ENCODE results near the gene PCDH9. TPM values are rescaled to one million over a fixed set of nuclear protein-coding genes. Genes with fewer than 3 reads are reported as not detected.

The PCDH9 gene
- polyA plus RNA-seq, 1 donor: 2.1 TPM

- no peak for DNase-seq (ENCODE audit: low read depth)
Observed at GRCh38 chr13:66971004-66971403, 259.1 kb downstream of the PCDH9 start.

GRCh38 chr13:66969291-66969690 is 260.8 kb downstream of the PCDH9 start:
- DNase-seq (ENCODE audit: low read depth): no peak

- no peak for DNase-seq (ENCODE audit: low read depth)
Observed at GRCh38 chr13:66967811-66968597, 262.1 kb downstream of the PCDH9 start.

GRCh38 chr13:66965181-66965580 is 265.0 kb downstream of the PCDH9 start:
- no peak for DNase-seq (ENCODE audit: low read depth)

GRCh38 chr13:66962953-66963352 is 267.2 kb downstream of the PCDH9 start:
- no peak for DNase-seq (ENCODE audit: low read depth)

GRCh38 chr13:66958611-66959010 is 271.5 kb downstream of the PCDH9 start:
- DNase-seq (ENCODE audit: low read depth): no peak

- DNase-seq (ENCODE audit: low read depth): no peak
Observed at GRCh38 chr13:66952507-66952906, 277.6 kb downstream of the PCDH9 start.

- DNase-seq (ENCODE audit: low read depth): no peak
Observed at GRCh38 chr13:66951426-66951825, 278.7 kb downstream of the PCDH9 start.

- DNase-seq (ENCODE audit: low read depth): no peak
Observed at GRCh38 chr13:66950666-66951065, 279.5 kb downstream of the PCDH9 start.

GRCh38 chr13:66948910-66949309 is 281.2 kb downstream of the PCDH9 start:
- DNase-seq (ENCODE audit: low read depth): no peak

GRCh38 chr13:66943530-66943929 is 286.6 kb downstream of the PCDH9 start:
- no peak for DNase-seq (ENCODE audit: low read depth)

GRCh38 chr13:66940113-66940512 is 290.0 kb downstream of the PCDH9 start:
- no peak for DNase-seq (ENCODE audit: low read depth)

GRCh38 chr13:66937423-66937822 is 292.7 kb downstream of the PCDH9 start:
- no peak for DNase-seq (ENCODE audit: low read depth)

- no peak for DNase-seq (ENCODE audit: low read depth)
Observed at GRCh38 chr13:66933994-66934393, 296.1 kb downstream of the PCDH9 start.

- no peak for DNase-seq (ENCODE audit: low read depth)
Observed at GRCh38 chr13:66933527-66933926, 296.6 kb downstream of the PCDH9 start.

GRCh38 chr13:66927562-66927961 is 302.6 kb downstream of the PCDH9 start:
- no peak for DNase-seq (ENCODE audit: low read depth)

GRCh38 chr13:66926851-66927524 is 303.1 kb downstream of the PCDH9 start:
- no peak for DNase-seq (ENCODE audit: low read depth)

GRCh38 chr13:66926200-66926850 is 303.8 kb downstream of the PCDH9 start:
- DNase-seq (ENCODE audit: low read depth): no peak

GRCh38 chr13:66922444-66922843 is 307.7 kb downstream of the PCDH9 start:
- no peak for DNase-seq (ENCODE audit: low read depth)

GRCh38 chr13:66921437-66921836 is 308.7 kb downstream of the PCDH9 start:
- DNase-seq (ENCODE audit: low read depth): no peak

GRCh38 chr13:66915596-66916185 is 314.4 kb downstream of the PCDH9 start:
- DNase-seq (ENCODE audit: low read depth): no peak

- no peak for DNase-seq (ENCODE audit: low read depth)
Observed at GRCh38 chr13:66914155-66914554, 316.0 kb downstream of the PCDH9 start.
